Effector CD8-positive, alpha-beta T cell (primary cell): ENCODE measurements around the gene BAIAP2L2.

ENCODE experiments used
- DNase-seq: peaks from one replicate; lab custom pipeline; 2025; lab: John Stamatoyannopoulos, UW

Gene BAIAP2L2

GRCh38 chr22:38068641-38069371 is 41.7 kb downstream of the BAIAP2L2 start:
- no peak for DNase-seq

GRCh38 chr22:38067761-38068360 is 42.6 kb downstream of the BAIAP2L2 start:
- no peak for DNase-seq

- no peak for DNase-seq
These were observed 43.5 kb downstream of the BAIAP2L2 start for GRCh38 chr22:38067028-38067415.

DNA sequence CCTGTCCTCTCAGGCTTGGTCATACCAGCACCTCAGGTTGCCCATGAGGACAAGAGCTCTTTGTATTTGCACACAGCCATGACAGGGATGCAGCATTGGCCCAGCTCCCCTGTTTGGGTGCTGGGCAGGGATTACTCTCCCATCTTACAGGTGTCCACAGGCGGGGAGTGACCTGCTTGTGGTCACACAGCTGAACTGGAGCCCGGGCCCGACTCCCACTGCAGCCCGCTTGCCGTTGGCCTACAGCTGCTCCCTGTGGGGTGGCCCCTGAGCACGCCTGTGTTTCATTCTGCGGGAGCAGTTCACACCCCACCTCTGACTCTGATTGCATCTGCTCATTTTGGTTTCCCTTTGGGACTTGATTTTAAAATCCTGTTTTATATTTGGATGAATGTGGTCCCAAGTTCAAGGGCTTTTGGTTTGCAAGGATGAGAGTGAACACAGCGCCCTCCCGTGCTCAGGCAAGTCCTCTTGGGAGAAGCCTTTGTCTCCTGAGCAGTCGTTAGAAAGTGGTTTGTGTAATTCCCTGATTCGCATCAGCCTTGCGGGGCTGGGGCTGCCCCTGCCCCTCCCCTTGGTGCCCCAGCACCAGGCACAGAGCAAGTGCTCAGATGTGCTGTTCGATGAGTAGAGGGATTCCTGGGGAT is 44.0 kb downstream of the BAIAP2L2 start:
- DNase-seq: no peak

DNA sequence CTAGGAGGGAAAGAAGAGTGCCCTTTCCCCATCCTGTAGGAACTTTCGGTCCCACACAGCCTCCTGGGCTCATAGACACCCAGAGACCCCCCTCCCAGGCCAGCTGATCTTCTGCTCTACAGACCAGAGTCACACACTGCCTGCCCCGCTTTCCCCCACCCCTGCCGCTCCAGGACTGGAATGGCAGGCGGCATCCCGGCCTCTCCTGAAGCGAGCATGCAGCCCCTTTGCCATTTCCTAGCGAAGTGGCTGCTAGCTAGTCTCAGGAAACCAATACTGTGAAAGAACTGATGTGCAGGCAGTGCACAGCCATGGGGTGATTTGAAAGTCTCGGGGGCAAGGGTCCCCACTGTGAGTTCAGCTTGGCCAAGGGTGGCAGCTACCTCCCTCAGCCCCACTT is 44.9 kb downstream of the BAIAP2L2 start:
- DNase-seq: no peak

- DNase-seq: no peak
These were observed 47.7 kb downstream of the BAIAP2L2 start for GRCh38 chr22:38062791-38063190.

GRCh38 chr22:38056969-38057891 is 53.3 kb downstream of the BAIAP2L2 start, which contains the start of gene PICK1:
TSS of gene PICK1 (plus strand) at chr22:38057404. CDS start at chr22:38057810, 406 bp downstream.
- peak; percentile 80 for DNase-seq

DNA sequence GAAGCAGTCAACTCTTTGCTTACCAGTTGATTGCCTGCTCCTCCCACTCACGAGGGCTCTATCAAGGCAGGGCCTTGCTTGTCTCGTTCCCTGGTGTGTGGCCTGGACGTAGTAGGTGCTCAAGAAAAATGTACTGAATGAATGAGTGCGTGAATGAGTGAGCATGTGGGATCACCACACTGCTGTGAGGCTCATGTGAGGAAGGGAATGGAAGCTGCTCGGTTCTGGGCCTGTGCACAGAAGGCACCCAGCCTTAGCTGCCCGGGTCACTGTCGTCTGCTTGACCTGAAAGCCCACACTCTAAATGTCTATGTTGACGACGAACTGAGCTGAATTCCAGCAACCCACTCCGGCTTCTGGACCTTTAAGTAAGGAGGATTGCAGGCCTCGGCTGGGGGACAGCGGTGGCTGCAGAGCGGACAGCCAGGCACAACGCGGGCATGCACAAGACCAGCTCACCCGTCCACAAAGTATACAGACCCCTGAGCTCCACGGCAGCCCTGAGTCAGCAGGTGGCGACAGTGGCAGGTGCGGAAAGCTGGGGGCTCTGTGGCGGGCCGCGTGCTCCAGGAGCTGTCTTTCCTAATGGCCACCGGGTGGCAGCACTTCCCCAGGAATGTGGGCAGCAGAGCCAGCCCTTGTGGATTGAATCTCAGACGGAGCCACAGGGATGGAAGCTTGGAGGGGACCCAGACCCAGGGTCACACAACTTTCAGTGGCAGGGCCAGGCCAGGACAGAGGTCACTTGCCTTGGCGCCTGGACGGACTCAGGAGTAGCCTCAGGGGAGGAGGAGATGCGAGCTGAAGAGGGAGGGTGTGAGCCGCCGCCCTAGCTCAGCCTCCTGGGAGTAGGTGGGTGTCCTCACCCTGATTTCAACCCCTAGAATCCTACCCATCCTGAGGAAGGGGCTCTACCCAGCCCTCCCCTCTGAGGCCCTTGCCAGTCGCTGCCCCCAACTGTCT is 58.3 kb downstream of the BAIAP2L2 start:
- DNase-seq: peak; percentile 63

- no peak for DNase-seq
These were observed 59.2 kb downstream of the BAIAP2L2 start for GRCh38 chr22:38051261-38051660.

- DNase-seq: no peak
These were observed 59.8 kb downstream of the BAIAP2L2 start for GRCh38 chr22:38050720-38051119.

GRCh38 chr22:38049812-38050619 is 60.5 kb downstream of the BAIAP2L2 start:
- no peak for DNase-seq

DNA sequence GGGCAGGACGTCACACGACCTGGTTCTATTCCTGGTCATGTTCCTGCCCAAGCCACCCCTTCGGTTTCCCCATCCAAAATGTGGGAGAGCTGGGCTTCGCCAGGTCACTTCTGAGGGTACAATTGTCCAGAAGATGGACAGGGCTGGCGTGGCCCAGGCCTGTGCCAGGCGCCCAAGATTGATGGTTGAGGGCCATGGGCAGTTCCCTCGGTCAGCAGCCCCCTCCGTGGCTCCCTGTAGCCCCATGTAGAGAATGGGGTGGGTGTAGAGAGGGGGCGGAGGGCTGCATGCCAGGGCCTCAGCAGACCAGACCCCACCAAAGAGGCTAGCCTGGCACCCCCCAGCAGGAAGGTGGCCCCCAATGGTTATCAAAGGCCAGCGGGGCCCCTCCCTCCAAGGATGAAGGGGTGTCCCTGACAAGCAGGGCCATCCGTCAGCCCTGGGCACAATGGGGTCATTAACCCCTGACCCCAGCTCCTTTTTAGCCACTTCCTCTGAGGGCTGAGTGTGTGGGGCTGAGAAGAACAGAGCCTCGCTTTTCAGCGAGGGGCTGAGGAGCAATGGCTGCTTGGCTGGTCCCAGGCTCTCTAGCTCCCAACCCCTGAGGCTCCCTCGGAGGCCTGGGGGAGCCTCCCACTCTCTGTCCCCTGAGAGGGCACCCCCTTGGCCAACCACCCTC is 64.3 kb downstream of the BAIAP2L2 start:
- no peak for DNase-seq

GRCh38 chr22:38043151-38044039 is 67.1 kb downstream of the BAIAP2L2 start:
- no peak for DNase-seq

DNA sequence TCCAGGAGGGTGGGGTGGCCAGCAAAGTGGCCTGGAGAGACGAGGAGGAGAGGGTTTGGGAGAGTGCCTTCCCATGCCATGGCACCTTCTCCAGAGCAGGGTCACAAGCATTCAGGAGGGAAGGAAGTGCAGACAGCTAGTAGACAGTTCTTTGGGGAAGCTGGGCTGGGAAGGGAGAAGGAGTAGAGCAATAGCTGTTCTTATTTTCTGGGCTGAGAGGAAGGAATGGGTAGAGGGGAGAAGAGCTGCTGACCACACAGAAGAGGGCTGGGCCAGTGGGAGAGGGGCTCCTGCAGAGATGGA is 68.0 kb downstream of the BAIAP2L2 start:
- DNase-seq: no peak

DNA sequence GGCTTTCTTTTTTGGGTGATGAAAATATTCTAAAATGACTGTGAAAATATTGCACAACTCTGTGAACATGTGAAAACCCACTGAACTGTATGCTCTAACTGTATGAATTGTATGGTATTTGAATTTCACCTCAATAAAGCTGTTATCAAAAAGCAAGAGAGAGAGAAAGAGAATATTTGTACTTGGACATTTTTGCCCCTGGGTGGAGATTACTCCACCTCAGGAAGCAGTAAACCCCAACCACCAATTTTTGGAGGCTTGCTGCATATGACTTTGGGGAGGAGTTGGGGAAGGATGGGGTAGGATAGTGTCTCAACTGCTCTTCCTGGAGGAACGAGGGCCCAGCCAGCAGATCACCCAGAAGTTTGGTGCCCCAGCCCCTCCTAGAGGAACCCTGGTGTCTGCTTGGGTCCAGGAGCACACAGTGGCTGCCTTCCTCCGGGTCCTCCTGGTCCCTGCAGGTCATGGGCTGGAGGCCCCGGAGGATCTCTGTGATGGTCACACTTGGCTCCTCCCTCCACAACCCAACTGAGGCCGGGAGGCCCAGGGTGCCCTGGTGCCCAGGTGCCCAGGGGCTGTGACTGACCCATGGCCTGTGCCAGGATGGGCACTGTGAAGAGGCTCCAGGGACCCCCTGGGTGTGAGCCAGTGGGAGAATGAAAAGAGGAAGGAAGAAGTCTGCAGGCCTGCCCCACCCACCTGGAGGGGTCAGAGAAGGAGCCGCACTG is 68.6 kb downstream of the BAIAP2L2 start:
- no peak for DNase-seq

- no peak for DNase-seq
These were observed 69.3 kb downstream of the BAIAP2L2 start for GRCh38 chr22:38040953-38041759.
